Endometrial microvascular endothelial cells (primary cell): ENCODE measurements around the gene TRIOBP. TPM values are rescaled to one million over a fixed set of nuclear protein-coding genes. Genes with fewer than 3 reads are reported as not detected.
"Not testable (repeated sequence)": the region's sequence is repeated elsewhere in the genome, so short reads cannot be mapped to it uniquely, and the experiment has no call there.

Experiments
- in situ Hi-C: cut with HindIII; loops from 2 replicates; pipeline ENCODE4 v1.10.0; 2017; ENCODE audit warnings: low sequenced_read_pairs, low pct_unique_long_range_greater_than_20kb; ENCODE audit errors: inconsistent ontology term
- total RNA-seq: library from RNA; depleted of rRNA; stranded (reverse); fragments of >200 nt; gene quantifications from one replicate; pipeline ENCODE4 v1.2.3, GENCODE V29; 2015; ENCODE audit errors: inconsistent ontology term

TRIOBP gene
- total RNA-seq, 1 donor from 2014 or later = 135 TPM

DNA sequence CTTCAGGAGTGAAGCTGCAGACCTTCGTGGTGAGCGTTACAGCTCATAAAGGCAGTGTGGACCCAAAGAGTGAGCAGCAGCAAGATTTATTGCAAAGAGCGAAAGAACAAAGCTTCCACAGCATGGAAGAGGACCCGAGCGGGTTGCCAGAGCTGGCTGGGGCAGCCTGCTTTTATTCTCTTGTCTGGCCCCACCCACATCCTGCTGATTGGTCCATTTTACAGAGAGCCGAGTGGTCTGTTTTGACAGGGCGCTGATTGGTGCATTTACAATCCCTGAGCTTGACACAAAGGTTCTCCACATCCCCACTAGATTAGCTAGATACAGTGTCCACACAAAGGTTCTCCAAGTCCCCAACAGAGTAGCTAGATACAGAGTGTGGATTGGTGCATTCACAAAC is 20.4 kb downstream of the TRIOBP start:
- in situ Hi-C loops = not testable (repeated sequence)

DNA sequence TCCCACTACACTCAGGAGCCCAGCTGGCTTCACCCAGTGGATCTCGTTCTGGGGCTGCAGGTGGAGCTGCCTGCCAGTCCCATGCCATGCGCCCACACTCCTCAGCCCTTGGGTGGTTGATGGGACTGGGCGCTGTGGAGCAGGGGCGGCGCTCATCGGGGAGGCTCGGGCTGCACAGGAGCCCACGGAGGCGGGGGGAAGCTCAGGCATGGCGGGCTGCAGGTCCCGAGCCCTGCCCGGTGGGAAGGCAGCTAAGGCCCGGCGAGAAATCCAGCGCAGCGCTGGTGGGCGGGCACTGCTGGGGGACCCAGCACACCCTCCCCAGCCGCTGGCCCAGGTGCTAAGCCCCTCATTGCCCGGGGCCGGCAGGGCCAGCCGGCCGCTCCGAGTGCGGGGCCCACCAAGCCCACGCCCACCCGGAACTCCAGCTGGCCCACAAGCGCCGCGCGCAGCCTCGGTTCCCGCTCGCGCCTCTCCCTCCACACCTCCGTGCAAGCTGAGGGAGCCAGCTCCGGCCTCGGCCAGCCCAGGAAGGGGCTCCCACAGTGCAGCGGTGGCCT is 21.0 kb downstream of the TRIOBP start:
- in situ Hi-C loops = not testable (repeated sequence)

DNA sequence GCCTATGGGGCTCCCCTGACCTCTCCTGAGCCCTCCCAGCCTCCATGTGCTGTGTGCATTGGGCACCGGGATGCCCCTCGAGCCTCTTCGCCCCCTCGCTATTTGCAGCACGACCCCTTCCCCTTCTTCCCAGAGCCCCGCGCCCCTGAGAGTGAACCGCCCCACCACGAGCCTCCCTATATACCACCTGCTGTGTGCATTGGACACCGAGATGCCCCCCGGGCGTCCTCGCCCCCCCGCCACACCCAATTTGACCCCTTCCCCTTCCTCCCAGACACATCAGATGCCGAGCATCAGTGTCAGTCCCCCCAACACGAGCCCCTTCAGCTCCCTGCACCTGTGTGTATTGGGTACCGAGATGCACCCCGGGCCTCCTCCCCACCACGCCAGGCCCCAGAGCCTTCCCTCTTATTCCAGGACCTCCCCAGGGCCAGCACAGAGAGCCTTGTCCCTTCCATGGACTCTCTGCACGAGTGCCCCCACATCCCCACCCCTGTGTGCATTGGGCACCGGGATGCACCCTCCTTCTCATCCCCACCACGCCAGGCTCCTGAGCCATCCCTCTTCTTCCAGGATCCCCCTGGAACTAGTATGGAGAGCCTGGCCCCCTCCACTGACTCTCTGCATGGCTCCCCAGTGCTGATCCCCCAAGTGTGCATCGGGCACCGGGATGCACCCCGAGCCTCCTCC is 28.8 kb downstream of the TRIOBP start:
- in situ Hi-C loops = no loop called here

DNA sequence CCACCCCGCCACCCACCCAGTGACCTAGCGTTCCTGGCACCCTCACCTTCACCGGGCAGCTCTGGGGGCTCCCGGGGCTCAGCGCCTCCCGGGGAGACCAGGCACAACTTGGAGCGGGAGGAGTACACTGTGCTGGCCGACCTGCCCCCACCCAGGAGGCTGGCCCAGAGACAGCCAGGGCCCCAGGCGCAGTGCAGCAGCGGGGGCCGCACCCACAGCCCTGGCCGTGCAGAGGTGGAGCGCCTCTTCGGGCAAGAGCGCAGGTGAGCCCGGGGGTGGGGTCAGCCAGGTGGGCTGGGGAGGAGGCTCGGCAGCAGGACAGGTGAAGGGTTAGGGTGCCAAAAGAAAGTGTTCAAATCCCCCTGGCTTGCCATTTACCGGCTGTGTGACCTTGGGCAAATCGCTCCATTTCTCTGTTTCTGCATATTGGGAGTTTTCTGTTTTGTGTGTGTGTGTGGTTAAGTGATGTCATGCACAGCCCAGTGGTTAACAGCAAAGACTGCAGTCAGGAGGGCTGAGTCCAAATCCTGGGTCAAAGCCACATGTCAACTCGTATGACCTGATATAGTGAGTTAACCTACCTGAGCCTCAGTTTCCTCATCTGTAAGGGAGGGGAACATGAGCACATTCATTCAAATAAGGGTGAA is 29.5 kb downstream of the TRIOBP start:
- in situ Hi-C loops = no loop called here

DNA sequence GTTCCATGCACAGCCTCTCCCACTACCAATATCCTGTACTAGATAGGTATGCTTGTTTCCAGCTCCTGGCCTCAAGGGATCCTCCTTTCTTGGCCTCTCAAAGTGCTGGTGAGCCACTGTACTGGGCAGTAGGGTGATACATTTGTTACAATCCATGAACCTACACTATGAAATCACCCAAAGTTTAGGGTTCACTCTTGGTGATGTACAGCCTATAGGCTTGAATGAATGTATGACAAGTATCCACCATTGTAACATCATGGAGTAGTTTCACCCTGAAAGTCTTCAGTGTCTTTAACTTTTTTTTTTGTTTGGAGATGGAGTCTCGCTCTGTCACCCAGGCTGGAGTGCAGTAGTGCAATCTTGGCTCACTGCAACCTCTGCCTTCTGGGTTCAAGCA is 31.8 kb downstream of the TRIOBP start:
- in situ Hi-C loops = no loop called here

DNA sequence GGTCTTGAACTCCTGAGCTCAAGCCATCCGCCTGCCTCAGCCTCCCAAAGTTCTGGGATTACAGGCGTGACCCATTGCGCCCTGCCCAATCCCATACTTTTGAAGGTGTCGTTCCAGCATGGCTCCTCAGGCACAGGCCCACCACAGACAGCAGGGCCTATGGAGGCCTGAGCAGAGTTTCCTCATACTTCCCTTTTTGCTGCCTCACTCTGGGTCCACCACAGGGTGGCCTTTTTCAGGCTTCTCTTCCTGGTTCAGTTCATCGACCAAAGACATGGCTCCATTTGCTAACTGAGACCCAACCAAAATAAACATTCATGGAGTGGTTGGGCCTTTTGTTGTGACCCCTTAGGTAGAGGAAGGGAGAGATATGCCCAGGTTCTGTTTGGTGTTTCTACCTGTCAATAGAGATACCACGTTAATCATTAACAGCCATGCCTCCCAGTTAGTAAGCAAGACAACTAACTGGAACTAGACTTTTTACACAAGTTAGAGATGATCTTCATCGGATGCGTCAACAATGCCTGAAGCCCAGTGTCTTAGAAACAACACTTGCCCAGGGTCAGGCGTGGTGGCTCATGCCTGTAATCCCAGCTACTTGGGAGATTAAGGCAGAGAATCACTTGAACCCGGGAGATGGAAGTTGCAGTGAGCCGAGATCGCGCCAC is 35.1 kb downstream of the TRIOBP start:
- in situ Hi-C loops = no loop called here

DNA sequence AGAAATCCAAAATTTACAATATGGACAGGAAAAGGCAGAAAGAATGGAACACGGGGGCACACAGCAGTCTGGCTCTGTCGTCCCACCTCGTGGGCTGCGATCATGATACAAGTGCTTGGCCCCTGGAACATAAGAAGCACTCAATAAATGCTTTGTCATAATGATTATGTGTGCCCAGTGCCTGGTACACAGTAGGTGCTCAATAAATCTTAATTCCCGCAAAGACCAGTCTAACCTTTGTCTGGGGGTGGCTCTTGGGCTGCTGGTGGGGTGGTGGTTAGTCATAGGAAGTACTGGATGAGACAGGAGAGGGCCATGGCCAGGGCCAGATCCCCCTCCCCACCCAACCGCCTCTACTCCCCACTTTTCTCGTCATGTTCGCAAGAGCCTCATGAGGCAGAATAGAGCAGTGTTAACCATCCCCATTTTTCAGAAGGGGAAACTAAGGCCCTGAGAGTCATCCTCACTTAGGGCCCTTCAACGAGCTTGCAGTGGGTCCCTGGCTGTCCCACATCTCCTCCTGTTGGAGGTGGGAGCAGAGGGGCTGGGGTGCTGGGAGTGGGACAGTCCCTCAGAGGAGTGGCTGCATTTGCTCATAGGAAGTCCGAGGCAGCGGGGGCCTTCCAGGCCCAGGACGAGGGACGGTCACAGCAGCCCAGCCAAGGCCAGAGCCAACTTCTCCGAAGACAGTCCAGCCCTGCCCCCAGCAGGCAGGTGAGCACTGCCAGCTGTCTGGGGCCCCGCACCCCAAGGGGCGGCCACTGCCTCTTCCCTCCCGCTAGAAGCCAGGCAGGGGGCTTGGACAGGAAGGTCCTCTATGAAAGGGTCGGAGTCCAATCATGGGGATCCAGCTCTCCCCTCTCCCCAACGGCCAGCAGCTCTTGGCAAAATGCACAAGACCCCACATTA is 36.1 kb downstream of the TRIOBP start:
- in situ Hi-C loops = no loop called here

DNA sequence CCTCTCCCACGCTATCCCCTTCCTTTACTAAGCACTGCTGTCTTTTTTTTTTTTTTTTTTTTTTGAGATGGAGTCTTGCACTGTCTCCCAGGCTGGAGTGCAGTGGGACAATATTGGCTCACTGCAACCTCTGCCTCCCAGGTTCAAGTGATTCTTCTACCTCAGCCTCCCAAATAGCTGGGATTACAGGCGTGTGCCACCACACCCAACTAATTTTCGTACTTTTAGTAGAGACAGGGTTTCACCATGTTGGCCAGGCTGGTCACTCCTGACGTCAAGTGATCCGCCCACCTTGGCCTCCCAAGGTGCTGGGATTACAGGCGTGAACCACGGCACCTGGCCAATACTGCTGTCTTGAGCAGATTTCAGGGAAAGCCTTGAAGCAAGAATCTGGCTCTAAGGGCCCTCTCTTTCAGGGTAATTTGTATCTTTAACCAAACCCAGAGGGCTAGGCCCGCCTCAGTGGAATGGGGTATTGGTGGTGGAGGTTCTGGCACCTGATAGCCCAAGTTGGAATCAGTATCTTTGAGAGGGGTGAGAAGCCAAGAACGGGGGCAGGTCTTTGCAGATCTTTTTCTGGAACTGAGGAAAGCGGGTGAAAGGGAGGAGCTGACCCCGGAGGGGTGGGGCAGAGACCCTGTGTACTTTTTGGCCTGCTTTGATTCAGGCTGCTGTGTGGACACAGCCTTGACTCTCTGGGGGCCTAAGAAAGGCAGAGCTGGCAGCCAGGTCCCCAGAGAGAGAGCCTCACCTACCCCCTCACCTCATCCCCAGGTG is 37.0 kb downstream of the TRIOBP start:
- in situ Hi-C loops = no loop called here

DNA sequence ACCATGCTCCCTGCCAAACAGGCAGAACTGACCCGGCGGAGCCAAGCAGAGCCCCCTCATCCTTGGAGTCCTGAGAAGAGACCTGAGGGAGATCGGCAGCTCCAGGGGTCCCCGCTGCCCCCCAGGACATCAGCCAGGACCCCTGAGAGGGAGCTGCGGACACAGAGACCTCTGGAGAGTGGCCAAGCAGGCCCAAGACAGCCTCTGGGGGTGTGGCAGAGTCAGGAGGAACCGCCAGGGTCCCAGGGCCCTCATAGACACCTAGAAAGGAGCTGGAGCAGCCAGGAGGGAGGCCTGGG is 37.5 kb downstream of the TRIOBP start:
- in situ Hi-C loops = no loop called here

DNA sequence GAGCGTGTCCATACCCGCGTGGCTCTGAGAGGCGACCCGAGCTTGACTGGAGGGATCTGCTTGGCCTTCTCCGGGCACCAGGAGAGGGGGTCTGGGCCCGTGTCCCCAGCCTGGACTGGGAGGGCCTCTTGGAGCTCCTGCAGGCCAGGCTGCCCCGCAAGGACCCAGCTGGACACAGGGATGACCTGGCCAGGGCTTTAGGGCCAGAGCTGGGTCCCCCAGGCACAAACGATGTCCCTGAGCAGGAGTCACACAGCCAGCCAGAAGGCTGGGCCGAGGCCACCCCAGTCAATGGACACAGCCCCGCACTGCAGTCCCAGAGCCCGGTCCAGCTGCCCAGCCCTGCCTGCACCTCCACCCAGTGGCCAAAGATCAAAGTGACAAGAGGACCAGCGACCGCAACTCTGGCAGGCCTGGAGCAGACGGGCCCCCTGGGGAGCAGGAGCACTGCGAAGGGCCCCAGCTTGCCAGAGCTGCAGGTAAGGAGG is 38.2 kb downstream of the TRIOBP start:
- in situ Hi-C loops = no loop called here

DNA sequence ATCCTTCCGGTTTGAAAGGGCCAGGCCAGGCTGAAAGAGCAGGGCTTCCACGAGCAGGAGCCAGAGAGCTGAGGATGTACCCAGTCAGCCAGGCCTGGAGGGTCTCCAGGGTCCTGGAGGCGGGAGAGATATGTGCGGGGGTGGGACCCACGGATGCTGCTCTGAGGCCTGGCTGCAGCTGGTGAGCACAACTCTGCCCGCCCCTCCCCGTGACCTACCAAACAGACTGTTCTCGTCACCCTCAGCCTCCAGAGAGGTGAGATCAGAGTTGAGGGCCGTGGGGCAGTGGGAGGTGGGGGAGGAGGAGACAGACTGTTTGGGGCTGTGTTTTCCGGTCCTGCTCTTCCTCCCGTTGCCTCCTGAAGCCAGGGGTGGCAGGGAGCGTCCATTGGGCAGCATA is 42.2 kb downstream of the TRIOBP start:
- in situ Hi-C loops = no loop called here

DNA sequence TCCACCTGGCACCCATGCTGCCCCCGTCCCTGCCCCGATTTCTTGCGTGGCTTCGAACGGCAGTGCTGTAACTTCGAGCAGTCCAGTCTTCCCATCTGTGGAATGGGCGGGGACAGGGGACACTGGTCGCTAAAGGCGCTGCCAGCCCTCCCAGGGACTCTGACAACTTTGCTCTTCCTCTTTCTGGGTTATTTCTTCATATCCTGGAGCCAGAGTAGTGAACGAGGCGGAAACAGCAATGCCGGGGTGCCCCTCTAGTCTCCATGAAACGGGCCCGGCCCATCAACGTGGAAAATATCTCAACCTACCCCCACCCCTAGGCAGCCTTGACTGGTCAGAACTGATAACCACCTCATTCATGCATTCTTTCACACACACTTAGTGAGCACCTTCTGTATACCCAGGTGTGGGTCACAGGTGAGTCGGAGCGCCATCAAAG is 42.8 kb downstream of the TRIOBP start:
- in situ Hi-C loops = no loop called here

DNA sequence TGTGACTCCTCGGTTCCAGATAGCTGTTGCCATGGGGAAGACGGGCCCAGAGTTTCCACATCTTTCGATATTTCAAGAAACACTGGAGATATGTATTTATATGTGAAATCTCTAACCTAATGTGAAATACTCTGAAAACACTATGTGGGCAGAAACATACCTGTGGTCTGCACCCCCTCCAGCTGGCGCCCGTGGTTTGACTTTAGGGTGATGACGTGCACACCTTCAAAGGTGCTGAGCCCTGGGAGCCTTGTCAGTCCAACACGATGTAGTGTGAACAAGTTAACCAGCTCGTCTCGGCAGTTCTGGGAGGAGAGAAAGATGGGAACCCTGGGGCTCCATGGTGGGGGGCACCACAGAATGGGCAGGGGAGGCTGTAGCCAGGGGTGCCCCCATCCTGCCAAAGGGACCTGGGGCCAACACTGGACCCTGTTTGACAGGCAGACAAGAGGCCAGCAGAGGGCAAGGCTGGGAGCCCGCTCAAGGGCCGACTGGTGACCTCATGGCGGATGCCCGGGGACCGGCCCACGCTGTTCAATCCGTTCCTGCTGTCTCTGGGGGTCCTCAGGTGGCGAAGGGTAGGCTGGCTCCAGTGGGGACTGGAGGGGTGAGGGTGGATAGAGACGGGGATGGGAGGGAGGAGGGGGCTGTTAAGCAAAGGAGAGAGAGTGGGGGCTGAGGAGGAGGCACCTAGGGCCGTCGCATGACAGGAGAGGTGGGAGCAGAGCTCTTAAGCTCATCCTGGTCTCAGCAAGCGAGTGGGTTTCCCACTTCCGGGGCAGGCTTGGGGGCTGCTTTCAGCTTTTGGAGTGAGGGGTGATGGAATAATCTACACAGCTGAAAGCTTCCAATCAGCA is 43.8 kb downstream of the TRIOBP start:
- in situ Hi-C loops = no loop called here

DNA sequence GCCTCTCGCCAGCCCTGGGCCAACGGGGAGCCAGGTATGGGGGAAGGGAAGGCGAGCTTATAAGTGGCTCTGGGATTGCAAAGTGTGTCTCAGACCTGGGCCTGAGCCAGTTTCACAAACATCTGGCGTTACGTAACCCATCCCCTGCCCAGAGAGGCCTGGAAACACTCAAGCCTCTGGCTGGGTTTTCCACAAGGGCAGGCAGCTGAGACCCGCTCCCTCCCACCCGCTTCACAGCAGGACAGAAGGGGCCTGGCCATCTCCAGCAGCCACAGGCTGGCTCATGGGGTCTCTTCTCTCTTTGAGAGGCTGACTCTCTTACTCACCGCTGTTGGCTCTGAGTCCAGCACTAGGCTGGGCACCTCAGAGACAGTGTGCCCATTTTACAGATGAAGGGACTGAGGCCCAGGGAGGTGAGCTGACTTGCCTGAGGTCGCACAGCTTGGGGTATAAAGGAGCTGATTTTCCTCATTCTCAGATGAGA is 44.5 kb downstream of the TRIOBP start:
- in situ Hi-C loops = no loop called here

DNA sequence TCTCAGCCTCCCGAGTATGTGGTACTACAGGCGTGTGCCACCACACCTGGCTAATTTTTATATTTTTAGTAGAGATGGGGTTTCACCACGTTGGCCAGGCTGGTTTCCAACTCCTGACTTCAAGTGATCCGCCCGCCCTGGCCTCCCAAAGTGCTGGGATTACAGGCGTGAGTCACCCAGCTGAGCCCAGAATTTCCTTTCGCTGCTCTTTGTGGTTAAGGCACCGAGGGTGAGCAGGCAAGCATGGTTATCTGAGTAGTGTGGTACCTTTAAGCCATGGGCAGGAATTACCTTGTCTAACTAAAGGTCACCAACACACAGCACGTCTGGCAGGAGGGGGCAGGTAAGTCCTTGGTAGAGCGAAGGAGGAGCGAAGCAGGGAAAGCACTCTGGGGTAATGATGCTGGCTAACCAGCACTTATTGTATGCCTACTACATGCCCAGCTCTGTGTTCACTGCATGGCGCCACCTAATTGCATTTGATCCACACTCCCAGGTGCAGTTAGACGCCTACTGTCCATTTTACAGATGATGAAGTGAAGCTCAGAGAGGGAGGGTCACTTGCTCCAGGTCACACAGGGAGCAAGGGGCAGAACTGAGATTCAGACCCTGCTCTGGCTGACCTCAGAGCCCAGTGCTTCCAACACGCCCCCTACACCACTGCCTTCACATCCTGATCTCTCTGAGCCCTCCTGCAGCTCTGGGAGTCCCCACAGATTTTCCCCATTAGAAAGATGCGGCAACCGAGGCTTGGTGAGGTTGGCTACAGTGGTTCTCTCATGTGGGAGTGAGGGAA is 45.7 kb downstream of the TRIOBP start:
- in situ Hi-C loops = no loop called here

DNA sequence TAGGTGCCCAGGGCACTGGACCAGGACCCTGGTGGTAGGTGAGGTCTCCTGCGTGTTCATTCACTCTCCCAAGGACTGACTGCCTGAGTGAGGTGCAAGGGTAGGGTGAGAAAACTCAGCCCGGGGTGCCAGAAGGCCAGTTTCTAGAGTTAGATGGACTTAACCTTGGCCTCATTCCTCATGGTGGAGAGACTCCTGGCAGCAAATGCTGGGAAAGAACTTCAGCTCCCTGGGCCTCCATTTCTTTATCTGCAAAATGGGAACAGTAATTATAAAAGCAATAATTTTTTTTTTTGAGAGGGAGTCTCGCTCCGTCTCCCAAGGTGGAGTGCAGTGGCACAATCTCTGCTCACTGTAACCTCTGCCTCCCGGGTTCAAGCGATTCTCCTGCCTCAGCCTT is 47.7 kb downstream of the TRIOBP start:
- in situ Hi-C loops = no loop called here
